ENCODE data around the gene NFKBIZ. TPM values are rescaled to one million over a fixed set of nuclear protein-coding genes. Genes with fewer than 3 reads are reported as not detected.
A peak's percentile ranks its signal among the peaks of the same experiment; 100 is the strongest.

NFKBIZ gene
- polyA plus RNA-seq, 1 donor: 2.8 TPM

- no peak for DNase-seq
Measured at GRCh38 chr3:101825904-101826445, 23.3 kb upstream of the NFKBIZ start.

GRCh38 chr3:101827211-101828174 is 21.8 kb upstream of the NFKBIZ start:
- peak; percentile 85 for DNase-seq

GRCh38 chr3:101828276-101828675 is 21.0 kb upstream of the NFKBIZ start:
- DNase-seq: no peak

GRCh38 chr3:101828691-101829436 is 20.4 kb upstream of the NFKBIZ start:
- DNase-seq: peak; percentile 73

- no peak for DNase-seq
Measured at GRCh38 chr3:101829437-101829830, 19.9 kb upstream of the NFKBIZ start.

GRCh38 chr3:101829874-101830273 is 19.4 kb upstream of the NFKBIZ start:
- no peak for DNase-seq

GRCh38 chr3:101833446-101833974 is 15.8 kb upstream of the NFKBIZ start:
- no peak for DNase-seq

GRCh38 chr3:101835676-101836075 is 13.6 kb upstream of the NFKBIZ start:
- no peak for DNase-seq

GRCh38 chr3:101836160-101836559 is 13.2 kb upstream of the NFKBIZ start:
- DNase-seq: no peak

GRCh38 chr3:101836652-101837598 is 12.4 kb upstream of the NFKBIZ start:
- no peak for DNase-seq

GRCh38 chr3:101838691-101839090 is 10.6 kb upstream of the NFKBIZ start:
- DNase-seq: no peak

GRCh38 chr3:101840066-101840465 is 9.2 kb upstream of the NFKBIZ start:
- no peak for DNase-seq

- no peak for DNase-seq
Measured at GRCh38 chr3:101842245-101842934, 6.9 kb upstream of the NFKBIZ start.

GRCh38 chr3:101842935-101843330 is 6.4 kb upstream of the NFKBIZ start:
- no peak for DNase-seq

- no peak for DNase-seq
Measured at GRCh38 chr3:101845425-101845824, 3.9 kb upstream of the NFKBIZ start.

- DNase-seq: no peak
Measured at GRCh38 chr3:101846709-101847108, 2.6 kb upstream of the NFKBIZ start.

- DNase-seq: no peak
Measured at GRCh38 chr3:101847328-101847727, 2.0 kb upstream of the NFKBIZ start.

GRCh38 chr3:101848326-101848725 is 988 bp upstream of the NFKBIZ start:
- DNase-seq: no peak

GRCh38 chr3:101849714-101850245 is 466 bp downstream of the NFKBIZ start:
- peak; percentile 48 for DNase-seq

GRCh38 chr3:101850246-101851051 is 1.1 kb downstream of the NFKBIZ start:
- no peak for DNase-seq

Data from hindlimb muscle (tissue), 1 donor.